K562 (cell line): ENCODE measurements around the gene COL13A1. TPM values are rescaled to one million over a fixed set of nuclear protein-coding genes. Genes with fewer than 3 reads are reported as not detected.

ENCODE experiments used
- ATAC-seq: fragments of 200-7000 bp; cut with Tn5 transposase; 3 replicates; pipeline ENCODE4 v1.9.1; 2020; ENCODE audit warnings: moderate library complexity
- BruUV-seq: library from RNA; stranded (reverse); fragments of 400-500 nt; replicated peaks from 2 replicates; lab custom pipeline; 2021; lab: Mats Ljungman, UMichigan
- CTCF ChIA-PET: fragments of 300-600 bp; formaldehyde crosslinking; extraction: SDS; loops from one replicate; lab custom pipeline; 2021; ENCODE audit warnings: low intra/inter-chr PET ratio; lab: Yijun Ruan, JAX
- POLR2A ChIA-PET: fragments of 300-600, 350-650 bp; sonication (Branson Sonifier 250); formaldehyde crosslinking; extraction: SDS; loops from one replicate; lab custom pipeline; 2021; ENCODE audit warnings: antibody characterized with exemption, inconsistent platforms; lab: Yijun Ruan, JAX
- DNase-seq, 4 experiments: peaks; one replicate each; pipeline versions ENCODE4 v3.0.0 to v3.0.0-alpha.2; 2011 to 2018; ENCODE audit warnings: low spot score in 3 of 4, mixed read lengths in 3 of 4; ENCODE audit errors: extremely low read depth in 1 of 4
- FAIRE-seq: peaks from 2 replicates; lab custom pipeline; 2011; peaks lifted over from hg19 to GRCh38; lab: Jason Lieb, UNC
- H2AFZ ChIP-seq: 2 replicates; pipeline ENCODE4 v1.6.0; 2011; ENCODE audit warnings: low read depth, low read length, control low read depth, inconsistent platforms
- H3K27ac ChIP-seq: fragments of 200-600 bp; 3 replicates; pipeline ENCODE4 v1.8.0; 2011; ENCODE audit warnings: low read depth, mild to moderate bottlenecking, control low read depth, inconsistent platforms, low read length, moderate library complexity, mixed read lengths; ENCODE audit errors: extremely low read depth
- H3K27me3 ChIP-seq, 2 experiments: fragments of 300-600 bp in 1 of 2; 2 replicates in 1 of 2; 3 replicates in 1 of 2; pipeline versions ENCODE4 v1.6.0 to v1.8.0; 2011; ENCODE audit warnings: inconsistent platforms in 2 of 2, low read length in 2 of 2, mild to moderate bottlenecking in 1 of 2, mixed read lengths in 1 of 2, moderate library complexity in 1 of 2; ENCODE audit not compliant: control insufficient read depth in 2 of 2, insufficient read depth in 2 of 2
- H3K36me3 ChIP-seq: fragments of 300-600 bp; 3 replicates; pipeline ENCODE4 v1.8.0; 2011; ENCODE audit warnings: mild to moderate bottlenecking, low read length, inconsistent platforms; ENCODE audit not compliant: control insufficient read depth, insufficient read depth
- H3K4me1 ChIP-seq, 2 experiments: fragments of 200-600 bp in 1 of 2; replicated peaks in 1 of 2; 2 replicates in 1 of 2; 3 replicates in 1 of 2; pipeline versions ENCODE4 v1.5.1 to v1.8.0; 2011; ENCODE audit warnings: inconsistent platforms in 2 of 2, low read length in 2 of 2, mild to moderate bottlenecking in 1 of 2, mixed read lengths in 1 of 2, moderate library complexity in 1 of 2; ENCODE audit not compliant: control insufficient read depth in 2 of 2, insufficient read depth in 2 of 2
- H3K4me2 ChIP-seq: 2 replicates; pipeline ENCODE4 v1.6.1; 2011; ENCODE audit warnings: low read length, control low read depth, inconsistent platforms, mixed read lengths; ENCODE audit not compliant: insufficient read depth
- H3K4me3 ChIP-seq: fragments of 200-600 bp; sonication (generic), shearing (Covaris generic); 2 replicates; pipeline ENCODE4 v1.5.1; 2016; ENCODE audit warnings: control low read depth, inconsistent platforms
- H3K79me2 ChIP-seq: fragments of 200-600 bp; 3 replicates; pipeline ENCODE4 v1.8.0; 2011; ENCODE audit warnings: low read length, inconsistent platforms; ENCODE audit not compliant: control insufficient read depth, insufficient read depth
- H3K9ac ChIP-seq, 2 experiments: 2 replicates each; pipeline versions ENCODE4 v1.6.0 to v1.6.1; 2011; ENCODE audit warnings: low read depth in 2 of 2, low read length in 2 of 2, control low read depth in 1 of 2, inconsistent platforms in 1 of 2, mild to moderate bottlenecking in 1 of 2, mixed read lengths in 1 of 2; ENCODE audit not compliant: insufficient read depth in 1 of 2
- H3K9me1 ChIP-seq: one replicate; pipeline ENCODE4 v1.6.0; 2011; ENCODE audit warnings: inconsistent platforms, mild to moderate bottlenecking, low read length, moderate library complexity; ENCODE audit not compliant: control insufficient read depth, insufficient read depth
- H3K9me3 ChIP-seq: replicated peaks from 2 replicates; pipeline ENCODE4 v1.5.1; 2011; ENCODE audit warnings: low read depth, low read length, inconsistent platforms; ENCODE audit not compliant: control insufficient read depth, insufficient read depth
- H4K20me1 ChIP-seq: replicated peaks from 2 replicates; pipeline ENCODE4 v1.6.1; 2011; ENCODE audit warnings: low read length, inconsistent platforms, mixed read lengths; ENCODE audit not compliant: control insufficient read depth, insufficient read depth
- CTBP1 ChIP-seq: fragments of 450-650 bp; IDR thresholded peaks from 2 replicates; pipeline ENCODE4 v1.6.1; 2016; ENCODE audit warnings: borderline replicate concordance
- E2F4 ChIP-seq: sonication (generic); formaldehyde crosslinking; IDR thresholded peaks from 2 replicates; pipeline ENCODE4 v1.8.0; 2022; ENCODE audit warnings: mild to moderate bottlenecking, low read depth, missing genetic modification reagents
- E2F6 ChIP-seq, 2 experiments: IDR thresholded peaks; 2 replicates each; pipeline ENCODE4 v1.6.1; 2011; ENCODE audit warnings: borderline replicate concordance in 1 of 2, control low read depth in 1 of 2, low read depth in 1 of 2, low read length in 1 of 2, mild to moderate bottlenecking in 1 of 2, mixed read lengths in 1 of 2, moderate library complexity in 1 of 2; ENCODE audit not compliant: insufficient read depth in 1 of 2, insufficient read length in 1 of 2, poor library complexity in 1 of 2, severe bottlenecking in 1 of 2; ENCODE audit errors: extremely low read depth in 1 of 2
- FOXO4 ChIP-seq: fragments of 450-650 bp; formaldehyde crosslinking; IDR thresholded peaks from 2 replicates; pipeline ENCODE4 v1.4.0; 2020; ENCODE audit warnings: mild to moderate bottlenecking, moderate library complexity
- GATAD2B ChIP-seq: fragments of 450-650 bp; IDR thresholded peaks from 2 replicates; pipeline ENCODE4 v1.6.1; 2017; ENCODE audit warnings: mild to moderate bottlenecking, borderline replicate concordance
- GTF2B ChIP-seq: IDR thresholded peaks from 2 replicates; pipeline ENCODE4 v1.6.1; 2011; ENCODE audit not compliant: insufficient read length; ENCODE audit errors: extremely low read depth
- HCFC1 ChIP-seq: IDR thresholded peaks from 2 replicates; pipeline ENCODE4 v1.6.1; 2012; ENCODE audit warnings: low read depth, low read length, improper control_type of control experiment
- HIVEP1 ChIP-seq: fragments of 250-450 bp; sonication (Bioruptor Pico); IDR thresholded peaks from 2 replicates; pipeline ENCODE4 v1.4.0; 2020; ENCODE audit warnings: mild to moderate bottlenecking
- KLF13 ChIP-seq: fragments of 450-650 bp; IDR thresholded peaks from 2 replicates; pipeline ENCODE4 v1.6.1; 2016; ENCODE audit warnings: missing genetic modification characterization, low read depth, mild to moderate bottlenecking, missing compliant biosample characterization, moderate library complexity, borderline replicate concordance
- KLF16 ChIP-seq: IDR thresholded peaks from 2 replicates; pipeline ENCODE4 v1.6.1; 2016; ENCODE audit warnings: antibody characterized with exemption
- NCOA2 ChIP-seq, 2 experiments: fragments of 450-650 bp; IDR thresholded peaks; 2 replicates each; pipeline ENCODE4 v1.6.1; 2018; ENCODE audit warnings: mild to moderate bottlenecking in 2 of 2, moderate library complexity in 1 of 2; ENCODE audit not compliant: partially characterized antibody in 2 of 2
- SMARCA4 ChIP-seq: fragments of 450-650 bp; IDR thresholded peaks from 2 replicates; pipeline ENCODE4 v1.6.1; 2016
- UBTF ChIP-seq, 2 experiments: IDR thresholded peaks; 2 replicates each; pipeline ENCODE4 v1.6.1; 2012; ENCODE audit warnings: improper control_type of control experiment in 2 of 2, low read depth in 2 of 2, low read length in 2 of 2, borderline replicate concordance in 1 of 2
- ZFP1 ChIP-seq: fragments of 450-650 bp; formaldehyde crosslinking; IDR thresholded peaks from 2 replicates; pipeline ENCODE4 v1.4.0; 2020; ENCODE audit warnings: mild to moderate bottlenecking, mixed read lengths
- ZNF263 ChIP-seq: sonication (generic); formaldehyde crosslinking; IDR thresholded peaks from 2 replicates; pipeline ENCODE4 v1.8.0; 2022; ENCODE audit warnings: mild to moderate bottlenecking, missing genetic modification reagents, borderline replicate concordance
- WGBS: fragments of 100-300 bp; shearing (Covaris generic); methylation state at CpG from one replicate; pipeline ENCODE4 v1.1.6; 2016; ENCODE audit warnings: low coverage, mixed read lengths; ENCODE audit not compliant: insufficient coverage; ENCODE audit errors: missing lambda C conversion rate; 5-methylcytosine and 5-hydroxymethylcytosine counted together
- in situ Hi-C: fragments of 300-500 bp; cut with MboI; formaldehyde crosslinking; loops from 4 replicates; pipeline ENCODE4 v1.15.0; 2018; ENCODE audit warnings: inconsistent platforms, mixed read lengths
- intact Hi-C: fragments of 100-400 bp; cut with micrococcal nuclease; formaldehyde crosslinking; loops from 2 replicates; pipeline ENCODE4 v1.14.2; 2022
- polyA plus RNA-seq, 8 experiments: library from polyadenylated mRNA; depleted of rRNA in 4 of 8; stranded (reverse) in 5 of 8; unstranded in 3 of 8; fragments of >200 nt; fragmentation: Nextera tagmentation in 2 of 8; fragmentation: Illumina TruSeq in 1 of 8; extraction: Ambion mirVana in 2 of 8; extraction: Trizol in 1 of 8; gene quantifications; 2 replicates each; pipeline versions ENCODE4 v1.2.1 to v1.2.3, GENCODE V29; 2011 to 2014; ENCODE audit warnings: inconsistent platforms in 1 of 8, missing spikeins in 1 of 8
- total RNA-seq, 7 experiments: library from RNA; depleted of rRNA in 6 of 7; stranded (reverse); fragments of >200 nt in 6 of 7; fragmentation: Illumina TruSeq in 2 of 7; extraction: Trizol in 2 of 7; gene quantifications; 2 replicates each; pipeline versions ENCODE4 v1.2.1 to v1.2.3, GENCODE V29; 2011 to 2021; ENCODE audit warnings: low replicate concordance in 1 of 7

Gene COL13A1
- total and polyA plus RNA-seq, 9 of the 15 experiments (the other 6 are each of a cell fraction or from before 2014, with no cell fraction given): not detected

- no peak for TF ChIP-seq E2F4 (CRISPR knock-in tag)
- TF ChIP-seq E2F6 (IDR thresholded peaks at IDR 0.05; ENCODE audit: borderline replicate concordance in 1 of 2, extremely low read depth in 1 of 2, insufficient read depth in 1 of 2, insufficient read length in 1 of 2, low read depth in 1 of 2, low read length in 1 of 2, poor library complexity in 1 of 2, severe bottlenecking in 1 of 2): no peak
- TF ChIP-seq ZFP1 (CRISPR knock-in tag): no peak
- TF ChIP-seq KLF16: no peak
- TF ChIP-seq CTBP1: no peak
- no peak for TF ChIP-seq SMARCA4
Measured at GRCh38 chr10:69875856-69876255, 74.2 kb downstream of the COL13A1 start (continued).

- ATAC-seq (no peak), FAIRE-seq (no peak), DNase-seq (no peak)
- in situ Hi-C loops (no loop called here), intact Hi-C loops (no loop called here)
- Histone ChIP-seq H4K20me1 (peaks cover 33% of the 10 kb centered on the region), H3K4me2 (no peak overlapping the region), H3K9ac (no peak overlapping the region), H3K9me1 (no peaks in the 10 kb centered on the region), H3K4me3 (no peak overlapping the region), H3K9me3 (no peaks in the 10 kb centered on the region), H2AFZ (no peak overlapping the region), H3K36me3 (no peaks in the 10 kb centered on the region), H3K27ac (no peak overlapping the region), H3K27me3 (peaks cover 36 to 83% of the 10 kb centered on the region in 2 experiments), H3K79me2 (no peaks in the 10 kb centered on the region), H3K4me1 (no peaks in the 10 kb centered on the region)
- CTCF ChIA-PET: no interaction called here
- WGBS: 0% methylated on average over 8 of the region's 8 CpGs
- POLR2A ChIA-PET: no interaction called here
- BruUV-seq: no TSS peak
- no peak for TF ChIP-seq HCFC1
- no peak for TF ChIP-seq FOXO4
- TF ChIP-seq GTF2B: no peak
- no peak for TF ChIP-seq GATAD2B
- no peak for TF ChIP-seq ZNF263 (CRISPR knock-in tag)
- no peak for TF ChIP-seq KLF13
- no peak for TF ChIP-seq NCOA2 (IDR thresholded peaks at IDR 0.05; ENCODE audit: partially characterized antibody in 2 of 2)
- TF ChIP-seq HIVEP1: no peak
- no peak for TF ChIP-seq UBTF (IDR thresholded peaks at IDR 0.05; ENCODE audit: borderline replicate concordance in 1 of 2, low read depth in 2 of 2, low read length in 2 of 2)
Measured at GRCh38 chr10:69876286-69876685, 74.6 kb downstream of the COL13A1 start.
